Skin of body (tissue), 2 donors: Measurements from ENCODE around the gene ATP10B. TPM values are rescaled to one million over a fixed set of nuclear protein-coding genes. Genes with fewer than 3 reads are reported as not detected.

Source experiments
- DNase-seq: peaks from one replicate; lab custom pipeline; 2025; lab: John Stamatoyannopoulos, UW
- total RNA-seq: library from RNA; depleted of rRNA; stranded (reverse); fragments of >200 nt; gene quantifications from one replicate; pipeline ENCODE4 v1.2.3, GENCODE V29; 2014

Gene ATP10B
- total RNA-seq, 1 donor from 2014 or later: 8.2 TPM

DNA sequence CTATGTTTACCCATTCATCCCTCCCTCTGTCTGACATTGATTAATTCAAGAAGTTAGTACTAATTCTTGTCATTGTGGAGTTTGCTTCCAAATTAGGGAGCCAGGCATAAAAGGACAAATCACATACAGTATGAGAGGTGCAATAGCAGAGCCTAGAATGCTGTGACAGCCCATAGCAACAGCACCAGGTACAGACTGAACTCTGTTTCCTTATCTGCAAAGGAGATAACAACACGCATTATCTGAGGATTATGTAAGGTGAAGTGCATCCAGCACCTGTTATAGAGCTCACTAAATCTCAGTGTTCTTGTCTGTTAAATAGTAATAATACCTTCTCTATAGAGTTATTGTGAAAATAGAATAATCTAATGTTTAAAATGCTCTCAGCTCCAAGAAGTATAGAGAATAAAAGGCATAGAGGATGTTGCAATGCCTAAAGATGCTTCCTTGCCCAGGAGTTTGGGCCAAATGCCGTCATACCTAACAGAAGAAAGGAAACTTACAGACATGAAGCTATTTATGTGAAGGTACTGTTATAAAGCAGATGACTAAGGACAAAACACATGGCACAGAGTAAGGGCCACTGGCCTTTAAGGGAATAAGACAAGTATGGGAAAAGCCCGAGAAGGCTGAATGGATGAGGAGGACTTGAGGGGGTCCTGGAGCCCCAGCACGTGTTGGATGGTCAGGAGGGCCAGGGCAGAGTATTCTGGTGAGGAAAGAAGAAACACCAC, 214.5 kb downstream of the ATP10B start:
- DNase-seq: no peak

DNA sequence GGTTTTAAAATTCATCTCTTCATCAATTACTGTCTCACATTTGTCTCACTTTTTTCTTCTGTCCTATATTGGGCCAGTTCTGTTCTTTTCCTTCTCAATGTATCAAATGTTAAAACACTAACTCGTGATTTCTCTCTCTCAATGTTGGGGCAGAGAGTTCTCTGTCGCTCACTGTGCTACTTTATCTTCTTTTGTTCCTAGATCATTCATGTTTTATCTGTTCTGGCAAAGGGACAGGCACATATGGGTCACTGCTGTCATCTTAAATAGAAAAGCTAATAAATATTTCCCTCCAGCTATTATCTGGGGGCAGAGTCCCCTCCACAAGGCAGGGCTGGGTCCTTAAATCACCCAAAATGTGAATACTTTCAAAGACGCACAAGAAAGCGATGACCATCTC, 216.3 kb downstream of the ATP10B start:
- no peak for DNase-seq

DNA sequence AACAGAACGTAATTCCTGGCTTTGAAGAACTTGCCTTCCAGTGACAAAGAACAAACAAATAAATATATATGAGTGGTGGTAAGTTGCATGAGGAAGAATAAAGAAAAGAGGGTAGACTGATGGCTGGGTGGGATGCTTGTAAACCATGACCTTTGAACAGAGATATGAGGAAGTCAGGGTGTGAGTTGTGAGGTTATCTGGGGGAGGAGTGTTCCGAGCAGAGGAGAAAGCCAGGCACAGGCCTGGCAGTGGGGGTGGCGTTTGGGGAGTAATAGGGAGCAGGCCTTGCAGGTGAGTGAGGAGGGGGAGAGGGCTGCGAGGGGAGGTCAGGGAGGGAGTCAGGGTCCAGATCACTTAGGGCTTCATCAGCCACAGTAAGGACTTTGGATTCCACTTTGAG, 217.0 kb downstream of the ATP10B start:
- DNase-seq: no peak

DNA sequence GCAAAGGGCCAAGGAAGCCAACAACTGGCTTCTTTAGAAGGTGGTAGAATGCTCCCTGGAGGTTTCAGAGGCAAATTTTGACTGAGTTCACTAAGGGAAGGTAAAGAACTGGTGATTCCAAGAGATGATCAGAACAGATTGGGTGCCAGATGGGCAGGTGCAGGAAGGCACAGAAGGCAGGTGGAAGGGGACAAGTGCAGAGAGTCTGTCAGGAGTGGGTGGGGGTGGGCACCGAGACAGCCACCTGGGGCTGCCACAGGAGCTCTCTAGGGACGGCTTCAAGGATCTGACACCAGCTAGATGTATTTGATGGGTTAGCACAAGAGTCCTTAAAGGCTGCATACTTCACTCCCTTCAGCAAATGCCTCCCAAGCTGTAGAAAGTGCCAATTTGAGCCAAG, 223.0 kb downstream of the ATP10B start:
- no peak for DNase-seq

DNA sequence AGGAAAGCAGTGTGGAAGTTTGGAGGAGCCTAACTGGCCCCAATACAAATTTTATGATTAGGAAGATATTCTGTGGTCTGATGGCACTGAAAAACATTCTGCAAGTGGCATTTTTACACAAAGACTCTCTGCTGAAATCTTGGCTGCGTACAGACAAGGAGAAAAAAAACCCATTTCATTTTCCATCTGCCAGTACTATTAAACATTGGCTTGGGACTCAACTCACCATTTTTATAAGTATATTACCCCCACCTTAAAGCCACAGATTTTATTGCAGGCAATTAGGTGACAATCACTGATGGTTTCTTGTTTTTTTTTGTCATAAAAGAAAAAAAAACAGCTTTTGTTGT, 223.4 kb downstream of the ATP10B start:
- DNase-seq: no peak

DNA sequence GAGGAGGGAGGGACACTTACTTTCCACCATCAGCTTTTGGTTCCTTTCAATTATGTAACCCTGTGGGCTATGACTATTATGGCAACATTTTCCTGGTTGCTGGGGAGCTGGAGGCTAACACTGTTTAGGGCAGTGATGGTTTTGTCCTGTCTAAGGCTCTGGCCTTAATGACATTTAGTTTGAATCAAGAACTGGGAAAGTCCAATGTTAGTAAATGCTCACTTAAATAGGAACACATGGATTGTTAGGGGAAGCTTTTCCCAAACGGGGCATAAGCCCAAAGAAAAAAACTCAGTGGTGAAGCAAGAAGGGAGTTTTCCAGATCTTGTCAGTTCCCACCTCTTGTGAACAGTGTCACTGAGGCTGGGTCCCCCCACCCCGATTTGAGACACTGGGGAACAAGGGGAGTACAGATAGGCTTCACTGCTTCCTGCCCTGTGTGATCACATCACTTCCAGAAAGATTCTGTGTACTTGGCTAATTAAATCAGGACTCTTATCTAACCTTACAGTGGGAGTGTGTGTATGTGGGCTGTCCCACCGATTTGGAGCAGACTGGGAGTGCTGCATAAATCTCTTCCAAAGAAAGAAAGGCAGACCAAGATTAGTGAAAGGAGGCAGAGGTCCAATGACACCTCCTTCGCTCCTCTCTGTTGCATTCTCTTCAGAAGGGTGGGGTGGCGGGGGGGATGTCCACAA, 223.9 kb downstream of the ATP10B start:
- DNase-seq: no peak

DNA sequence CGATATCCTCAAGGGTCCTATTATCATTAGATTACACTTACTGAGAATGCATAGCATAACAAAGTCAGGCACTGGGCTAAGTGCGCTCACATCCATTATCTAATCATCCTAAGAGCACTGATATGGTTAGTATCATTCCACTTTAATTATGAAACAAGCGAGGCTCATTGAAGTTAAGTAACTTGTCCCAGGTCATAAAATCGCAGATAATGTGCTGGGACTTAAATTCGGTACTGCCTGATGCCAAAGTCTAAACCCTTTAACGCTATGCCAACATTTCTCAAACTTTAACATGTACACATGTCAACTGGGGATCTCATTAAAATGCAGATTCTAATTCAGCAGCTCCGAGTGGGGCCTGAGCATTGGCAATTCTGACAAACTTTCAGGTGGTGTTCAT, 225.7 kb downstream of the ATP10B start:
- DNase-seq: no peak

DNA sequence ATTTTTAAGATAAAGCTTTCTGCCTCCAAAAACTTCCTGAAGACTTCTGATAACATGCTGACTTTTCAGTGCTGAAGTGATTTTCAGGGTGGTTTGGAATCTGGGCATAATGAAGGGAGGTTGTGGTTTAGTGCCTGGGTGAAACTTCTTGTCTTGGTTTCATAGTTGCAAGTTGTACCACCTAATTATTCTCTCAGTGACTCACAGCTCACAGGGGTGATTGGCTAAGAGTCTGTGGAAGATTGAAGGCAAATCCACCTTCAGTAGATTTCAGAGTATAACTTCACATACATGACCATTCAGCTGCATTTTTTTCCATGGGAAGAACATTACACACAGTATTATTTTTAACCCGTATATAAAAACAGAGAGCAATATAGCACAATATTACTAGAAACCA, 230.5 kb downstream of the ATP10B start:
- DNase-seq: no peak

DNA sequence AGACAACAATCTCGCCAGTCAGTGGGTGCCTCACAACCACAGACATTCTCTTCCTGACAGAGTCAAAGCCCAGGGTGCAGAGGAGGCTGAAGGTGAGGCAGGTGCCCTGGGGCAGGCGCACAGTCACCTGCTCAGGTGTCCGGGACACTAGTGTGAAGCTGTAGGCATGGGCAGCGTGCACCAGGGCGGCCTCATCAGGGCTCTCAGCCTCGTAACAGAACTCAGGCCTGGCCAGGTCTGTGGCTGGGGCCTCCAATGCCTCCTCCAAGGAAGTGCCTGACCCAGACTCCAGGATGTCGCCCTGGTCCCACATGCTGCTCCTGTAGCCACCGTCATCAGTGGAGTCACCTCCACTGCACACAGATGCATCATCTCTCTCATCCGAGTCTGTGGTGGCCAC, 231.6 kb downstream of the ATP10B start:
- DNase-seq: no peak

DNA sequence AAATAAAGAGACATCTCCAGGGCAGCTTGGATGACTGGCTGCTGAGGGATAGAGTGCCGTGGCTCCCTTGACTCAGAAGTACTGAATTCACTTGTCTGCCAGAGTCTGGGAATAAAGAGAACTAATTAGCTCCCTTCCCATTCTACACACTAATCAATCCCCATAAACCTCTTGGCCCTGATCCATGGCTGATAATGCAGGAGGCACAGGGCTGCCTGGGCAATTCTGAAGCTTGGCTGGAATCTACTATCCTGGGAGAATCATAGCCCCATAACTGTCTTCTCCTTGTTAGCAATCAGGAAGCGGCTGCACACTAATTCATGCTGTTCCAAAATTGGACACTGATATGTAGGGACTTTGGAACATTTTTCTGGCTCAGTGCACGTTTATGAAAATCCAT, 232.6 kb downstream of the ATP10B start:
- no peak for DNase-seq

DNA sequence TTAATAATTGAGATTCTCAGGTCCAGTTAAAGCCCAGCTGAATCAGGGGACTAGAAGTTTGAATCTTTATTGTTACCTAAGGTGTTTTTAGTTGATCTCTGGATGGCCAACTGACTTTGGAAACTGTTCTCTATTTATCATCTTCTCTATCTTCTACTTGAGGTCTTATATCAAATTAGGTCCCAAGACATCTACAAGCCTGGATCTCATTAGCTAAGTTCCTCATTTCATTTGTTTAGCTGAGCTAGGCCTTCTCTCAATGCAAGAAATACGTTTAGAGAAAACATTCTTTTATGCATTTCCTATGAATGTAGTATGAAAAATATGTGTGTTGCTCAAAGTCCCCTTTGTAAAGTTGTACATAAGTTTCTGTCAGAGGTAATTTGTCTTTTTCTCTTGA, 233.7 kb downstream of the ATP10B start:
- DNase-seq: no peak

DNA sequence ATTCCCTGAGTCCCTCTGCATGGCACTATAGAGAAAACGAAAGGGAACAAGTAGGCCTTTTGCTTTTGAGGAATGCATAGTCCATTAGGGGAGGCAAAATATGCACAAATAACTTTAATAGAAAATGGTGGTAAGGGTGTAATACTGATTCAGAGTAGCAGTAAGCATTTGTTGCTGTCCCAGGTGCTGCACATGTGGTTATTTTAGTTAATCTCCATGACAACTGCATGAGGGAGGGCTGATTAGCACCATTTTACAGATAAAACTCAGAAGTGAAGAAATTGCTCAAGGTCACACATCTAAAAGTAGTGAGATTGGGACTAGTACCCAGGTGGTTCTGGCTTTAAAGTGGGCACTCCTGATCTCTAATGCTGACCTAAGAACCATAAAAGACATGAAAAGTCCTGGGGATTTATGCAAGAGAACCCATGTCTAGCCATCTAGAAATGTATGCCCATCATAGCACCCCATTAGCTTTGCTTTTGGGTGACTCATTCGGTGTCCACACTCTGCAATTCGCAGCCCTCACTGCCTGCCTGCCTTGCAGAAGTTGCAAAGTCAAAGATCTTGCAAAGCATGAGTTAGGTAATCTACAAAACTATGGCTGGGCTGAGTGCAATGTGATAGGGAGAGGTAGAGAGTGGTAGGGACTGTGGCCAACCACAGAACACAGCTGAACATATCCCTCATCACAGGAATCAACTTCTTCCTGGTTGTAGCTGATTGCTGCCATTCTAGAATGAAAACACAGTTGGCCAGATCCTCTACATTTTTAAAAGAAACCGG, 235.1 kb downstream of the ATP10B start:
- DNase-seq: no peak

DNA sequence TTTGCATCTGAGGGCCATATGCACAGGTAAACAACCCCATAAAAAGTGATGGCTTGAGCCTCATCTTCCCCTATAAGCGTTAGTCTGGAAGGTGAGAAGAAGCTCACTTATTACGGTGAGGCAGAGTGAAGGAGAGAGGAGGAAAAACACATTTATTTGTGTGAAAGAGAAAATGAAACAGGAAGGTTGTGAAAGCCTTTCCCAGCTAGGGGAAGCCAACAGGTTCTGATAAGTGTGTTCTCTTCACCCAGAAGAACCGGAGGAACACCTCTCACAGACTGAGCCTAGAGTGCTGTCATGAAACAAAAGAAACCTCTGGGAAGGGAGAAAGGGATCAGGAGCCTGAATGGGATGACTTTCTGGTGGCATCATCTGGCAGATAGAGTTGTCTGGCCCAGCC, 237.9 kb downstream of the ATP10B start:
- no peak for DNase-seq

DNA sequence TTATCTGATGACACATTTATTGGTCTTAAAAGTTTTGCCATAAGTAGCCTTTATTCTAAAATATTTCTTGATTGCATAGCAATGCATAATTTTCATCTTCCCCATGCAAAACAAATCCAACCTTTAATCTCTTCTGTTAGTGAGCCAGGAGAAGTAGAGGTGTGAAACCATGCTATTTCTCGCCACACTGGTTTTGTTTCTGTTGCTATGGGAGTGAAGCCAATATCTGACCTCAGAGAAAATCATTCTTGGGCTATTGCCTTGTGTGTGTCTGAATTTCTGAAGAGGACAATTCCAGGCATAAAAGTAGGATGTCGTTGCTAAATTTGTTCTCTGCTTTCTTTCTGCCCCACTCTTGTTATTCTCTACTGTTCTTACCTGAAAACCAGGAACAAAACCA, 246.7 kb downstream of the ATP10B start:
- no peak for DNase-seq

DNA sequence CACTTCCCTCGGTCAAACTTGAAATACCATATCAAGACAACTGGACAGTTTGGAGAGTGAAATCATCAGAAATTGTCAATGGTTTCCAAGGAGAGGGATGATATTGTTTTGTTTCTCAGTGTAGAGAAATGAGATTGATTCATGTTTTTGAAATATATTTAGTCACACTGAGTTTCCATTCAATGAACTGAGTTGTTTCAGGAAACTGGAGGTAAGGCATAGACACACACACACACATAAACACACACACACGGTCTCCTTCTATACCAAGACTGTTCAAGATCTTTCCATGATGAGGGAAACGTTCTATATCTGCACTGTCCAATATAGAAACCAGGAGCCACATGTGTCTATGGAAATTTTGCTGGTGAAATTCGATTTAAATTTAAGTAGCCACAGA, 247.5 kb downstream of the ATP10B start:
- no peak for DNase-seq

DNA sequence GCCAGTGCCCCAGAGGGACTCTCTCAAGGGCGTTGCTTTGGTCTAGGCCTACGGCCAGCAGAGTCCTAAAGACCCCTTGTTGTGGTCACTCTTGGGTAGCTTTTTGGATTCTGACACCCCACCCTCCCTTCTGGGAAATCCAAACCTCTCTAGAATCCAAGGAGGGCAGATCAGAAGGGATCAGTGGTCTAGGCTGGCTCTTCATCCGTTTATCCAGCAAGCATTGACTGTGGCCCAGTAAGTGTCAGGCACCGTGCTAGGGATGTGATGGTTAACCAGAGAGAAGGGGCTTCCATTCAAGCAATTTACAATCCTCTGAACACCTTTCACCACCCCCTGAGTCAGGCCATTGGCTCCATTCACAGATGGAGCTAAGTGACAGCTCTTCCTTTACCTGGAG, 249.3 kb downstream of the ATP10B start:
- DNase-seq: no peak

DNA sequence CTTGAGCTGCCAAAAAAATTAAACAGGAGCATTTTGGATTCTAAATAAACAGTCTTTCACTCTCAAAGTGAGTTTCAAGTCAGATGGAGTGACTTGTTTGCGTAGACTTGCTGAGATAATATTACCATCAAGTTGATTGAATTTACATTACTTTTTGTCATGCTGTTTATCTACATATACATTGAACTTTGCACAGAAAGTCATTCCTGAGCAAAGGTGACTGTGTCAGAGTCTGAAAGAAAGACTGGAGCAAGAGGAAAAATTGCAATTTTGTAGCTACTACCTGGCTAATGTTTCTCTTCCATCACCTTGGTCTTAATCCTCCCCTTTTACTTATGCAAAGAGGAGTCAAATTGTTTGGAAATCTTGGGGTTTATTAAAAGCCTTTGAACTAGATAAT, 251.0 kb downstream of the ATP10B start:
- DNase-seq: no peak

DNA sequence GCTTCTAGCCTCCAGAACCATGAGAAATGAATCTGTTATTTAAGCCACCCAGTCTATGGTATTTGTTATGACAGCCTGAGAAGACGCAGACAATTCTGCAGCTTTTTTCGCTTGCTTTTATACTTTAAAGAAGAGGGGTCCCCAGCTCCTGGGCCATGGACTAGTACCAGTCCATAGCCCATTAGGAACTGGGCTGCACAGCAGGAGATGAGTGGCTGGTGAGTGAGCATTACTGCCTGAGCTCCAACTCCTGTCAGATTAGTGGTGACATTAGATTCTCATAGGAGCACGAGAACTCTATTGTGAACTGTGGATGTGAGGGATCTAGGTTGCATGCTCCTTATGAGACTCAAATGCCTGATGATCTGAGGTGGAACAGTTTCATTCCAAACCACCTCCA, 278.7 kb downstream of the ATP10B start:
- DNase-seq: no peak

DNA sequence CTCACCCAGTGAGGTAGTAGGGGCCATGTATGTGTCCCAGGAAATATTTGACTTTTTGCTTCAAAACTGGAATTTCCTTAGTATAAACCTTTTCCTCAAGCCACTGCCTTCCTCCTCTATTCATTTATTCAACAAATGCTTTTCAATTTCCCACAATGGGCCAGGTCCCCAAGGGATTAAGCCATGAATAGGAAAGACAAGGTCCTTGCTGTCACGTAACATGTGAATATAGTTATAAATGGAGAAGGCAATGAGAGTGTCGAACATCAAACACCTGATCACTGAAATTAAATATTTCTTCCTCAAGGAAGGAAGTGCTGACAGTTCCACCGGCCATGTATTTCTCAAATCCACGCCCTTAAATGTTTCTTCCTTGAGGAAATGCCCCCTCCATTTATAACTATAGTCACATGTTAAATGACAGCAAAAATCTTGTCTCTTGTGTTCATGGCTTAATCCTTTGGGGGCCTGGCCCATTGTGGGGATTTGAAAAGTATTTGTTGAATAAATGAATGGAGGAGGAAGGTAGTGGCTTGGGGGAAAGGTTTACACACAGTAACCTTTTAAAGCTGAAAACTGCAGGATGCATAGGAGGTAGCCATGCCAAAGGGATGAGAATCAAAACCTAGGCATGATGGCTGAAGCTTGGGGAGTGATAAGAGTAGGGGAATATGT, 284.8 kb downstream of the ATP10B start:
- no peak for DNase-seq

DNA sequence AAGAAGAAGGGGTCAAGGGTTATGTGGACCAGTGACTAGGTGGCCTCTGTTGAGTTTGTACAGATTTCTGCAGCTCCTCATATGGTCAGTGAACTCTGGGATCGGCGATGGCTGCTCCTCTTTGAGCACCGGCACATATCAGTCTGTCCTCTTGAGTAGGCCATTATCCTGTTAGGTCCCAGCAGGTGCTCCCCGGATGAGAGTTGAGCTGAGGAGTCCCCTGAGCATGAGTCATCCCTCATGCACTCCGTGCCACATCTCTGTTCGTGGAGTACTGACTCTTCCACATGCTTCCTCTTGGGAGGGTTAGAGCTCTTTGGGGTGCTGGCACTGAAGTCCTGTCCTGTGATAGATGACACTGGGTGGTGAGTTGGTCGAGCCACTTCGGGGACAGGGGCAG, 286.6 kb downstream of the ATP10B start:
- no peak for DNase-seq

DNA sequence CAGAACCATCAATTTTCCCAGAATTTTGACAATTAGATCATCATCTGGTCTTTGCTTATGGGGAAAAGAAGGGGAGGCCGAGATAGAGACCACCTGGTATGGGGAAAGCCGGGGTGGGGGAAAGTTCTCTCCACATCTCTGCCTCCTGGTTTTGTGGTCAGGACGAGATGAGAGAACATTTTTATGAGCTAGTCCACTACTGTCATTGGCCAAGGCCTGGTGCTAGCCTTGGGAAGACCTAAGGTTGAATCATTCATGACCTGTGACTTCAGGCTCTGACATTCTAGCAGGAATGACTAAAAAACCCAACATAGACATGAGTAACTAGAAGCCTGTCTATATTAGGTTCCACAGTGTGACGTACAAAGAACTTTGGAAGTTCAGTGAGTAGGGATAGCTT, 295.2 kb downstream of the ATP10B start:
- no peak for DNase-seq

DNA sequence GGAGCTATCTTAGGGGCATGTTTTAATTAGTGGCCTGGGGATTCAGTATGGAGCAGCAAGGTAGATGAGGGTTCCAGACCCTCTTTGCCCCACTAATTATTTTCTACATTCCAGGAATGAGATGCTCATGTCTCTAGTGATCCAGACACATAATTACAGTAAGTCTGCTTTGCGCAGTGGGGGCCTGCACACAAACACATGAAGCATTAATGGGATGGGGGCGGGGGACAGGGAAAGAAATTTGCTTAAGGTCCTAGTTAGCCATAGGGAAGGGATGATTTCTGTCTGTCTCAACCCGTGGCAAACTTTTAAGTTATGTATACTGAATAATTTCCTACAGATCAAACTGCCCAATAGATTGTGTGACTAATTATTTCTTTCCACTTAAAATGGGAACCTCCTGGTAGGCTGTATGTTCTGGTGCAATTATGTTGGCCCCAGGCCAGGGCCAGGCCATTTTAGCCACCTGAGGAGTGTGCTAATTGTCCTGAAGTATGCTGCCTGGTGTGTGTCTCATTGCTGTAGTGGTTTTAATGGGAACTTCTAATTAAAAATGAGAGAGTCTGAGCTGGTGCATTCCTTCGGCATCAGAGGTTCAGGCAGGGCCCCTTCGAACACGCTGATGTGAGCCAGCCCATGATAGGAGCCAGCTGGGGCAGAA, 295.9 kb downstream of the ATP10B start:
- DNase-seq: no peak
